Osteocyte (in vitro differentiated cells): Measurements from ENCODE around the gene SLC25A18. TPM values are rescaled to one million over a fixed set of nuclear protein-coding genes. Genes with fewer than 3 reads are reported as not detected.

Experiments used
- DNase-seq: peaks from one replicate; pipeline ENCODE4 v3.0.0; 2021; ENCODE audit warnings: mixed read lengths; ENCODE audit not compliant: unreplicated experiment; ENCODE audit errors: extremely low spot score
- H3K27ac Mint-ChIP-seq: one replicate; pipeline ENCODE4 v1.8.0; 2021; ENCODE audit warnings: mild to moderate bottlenecking, mixed read lengths; ENCODE audit not compliant: unreplicated experiment
- H3K27me3 Mint-ChIP-seq: one replicate; pipeline ENCODE4 v1.8.0; 2021; ENCODE audit warnings: mixed read lengths; ENCODE audit not compliant: unreplicated experiment
- H3K36me3 Mint-ChIP-seq: one replicate; pipeline ENCODE4 v1.8.0; 2021; ENCODE audit warnings: mixed read lengths; ENCODE audit not compliant: unreplicated experiment
- H3K4me1 Mint-ChIP-seq: one replicate; pipeline ENCODE4 v1.8.0; 2021; ENCODE audit warnings: mixed read lengths; ENCODE audit not compliant: unreplicated experiment
- H3K4me3 Mint-ChIP-seq: one replicate; pipeline ENCODE4 v1.8.0; 2021; ENCODE audit warnings: mild to moderate bottlenecking, moderate library complexity, mixed read lengths; ENCODE audit not compliant: unreplicated experiment
- H3K9me3 Mint-ChIP-seq: one replicate; pipeline ENCODE4 v1.8.0; 2021; ENCODE audit warnings: mixed read lengths; ENCODE audit not compliant: unreplicated experiment
- CTCF ChIP-seq: fragments of 200-600 bp; sonication (generic); IDR thresholded peaks from 2 replicates; pipeline ENCODE4 v1.5.0; 2021; ENCODE audit warnings: antibody characterized with exemption, mild to moderate bottlenecking, moderate library complexity
- total RNA-seq: library from RNA; stranded (reverse); gene quantifications from 2 replicates; pipeline ENCODE4 v1.2.1, GENCODE V29; 2021

Gene SLC25A18
- total RNA-seq, 1 donor from 2014 or later, result not detected

- TF ChIP-seq CTCF, result no peak
- Mint-ChIP-seq H3K9me3 (no peaks in the 10 kb centered on the region), H3K36me3 (no peaks in the 10 kb centered on the region), H3K27ac (no peak overlapping the region), H3K4me1 (no peaks in the 10 kb centered on the region), H3K4me3 (no peak overlapping the region), H3K27me3 (peaks cover 4% of the 10 kb centered on the region)
- no peak for DNase-seq
Measured at GRCh38 chr22:17523925-17524324, 39.4 kb upstream of the SLC25A18 start.

GRCh38 chr22:17536269-17536668 lies 27.0 kb upstream of the SLC25A18 start:
- Mint-ChIP-seq H3K36me3 (no peaks in the 10 kb centered on the region), H3K27ac (no peak overlapping the region), H3K9me3 (no peaks in the 10 kb centered on the region), H3K4me3 (no peak overlapping the region), H3K27me3 (no peaks in the 10 kb centered on the region), H3K4me1 (no peaks in the 10 kb centered on the region)
- no peak for TF ChIP-seq CTCF
- no peak for DNase-seq

- no peak for TF ChIP-seq CTCF
- H3K36me3 Mint-ChIP-seq, result no peaks in the 10 kb centered on the region
- no peak for DNase-seq
- no peak overlapping the region for H3K27ac Mint-ChIP-seq
- H3K4me1 Mint-ChIP-seq, result no peaks in the 10 kb centered on the region
- no peaks in the 10 kb centered on the region for H3K9me3 Mint-ChIP-seq
- H3K27me3 Mint-ChIP-seq, result no peaks in the 10 kb centered on the region
- no peak overlapping the region for H3K4me3 Mint-ChIP-seq
Measured at GRCh38 chr22:17537155-17537554, 26.1 kb upstream of the SLC25A18 start.

- TF ChIP-seq CTCF, result no peak
- Mint-ChIP-seq H3K36me3 (no peaks in the 10 kb centered on the region), H3K27me3 (no peaks in the 10 kb centered on the region), H3K9me3 (no peaks in the 10 kb centered on the region), H3K27ac (no peak overlapping the region), H3K4me1 (no peaks in the 10 kb centered on the region), H3K4me3 (no peak overlapping the region)
- no peak for DNase-seq
Measured at GRCh38 chr22:17540481-17540880, 22.8 kb upstream of the SLC25A18 start.

- no peak overlapping the region for H3K27ac Mint-ChIP-seq
- H3K36me3 Mint-ChIP-seq, result no peaks in the 10 kb centered on the region
- no peaks in the 10 kb centered on the region for H3K9me3 Mint-ChIP-seq
- no peak for DNase-seq
- H3K4me3 Mint-ChIP-seq, result no peak overlapping the region
- H3K27me3 Mint-ChIP-seq, result no peaks in the 10 kb centered on the region
- no peak for TF ChIP-seq CTCF
- H3K4me1 Mint-ChIP-seq, result no peaks in the 10 kb centered on the region
Measured at GRCh38 chr22:17541476-17541875, 21.8 kb upstream of the SLC25A18 start.
